Thyroid gland (tissue), 4 donors: ENCODE results near the gene GCNT4.

Experiments used
- CTCF ChIP-seq, 6 experiments: fragments of 200-600 bp in 3 of 6; fragments of 450-650 bp in 3 of 6; sonication (generic) in 3 of 6; IDR thresholded peaks; one replicate each; pipeline ENCODE4 v1.5.1; 2016 to 2019; ENCODE audit warnings: antibody characterized with exemption in 6 of 6, mild to moderate bottlenecking in 2 of 6, inconsistent platforms in 1 of 6, moderate library complexity in 1 of 6
- POLR2A ChIP-seq, 2 donors: fragments of 450-650 bp; IDR thresholded peaks; one replicate each; pipeline ENCODE4 v1.6.1; 2017; ENCODE audit warnings: antibody characterized with exemption in 2 of 2, mild to moderate bottlenecking in 2 of 2, moderate library complexity in 1 of 2

- TF ChIP-seq CTCF (IDR thresholded peaks at IDR 0.05) (no peak), POLR2A (IDR thresholded peaks at IDR 0.05) (no peak)
These were observed 10.7 kb upstream of the GCNT4 start for GRCh38 chr5:75062925-75063531.
